ENCODE data around the gene DTX4. TPM values are rescaled to one million over a fixed set of nuclear protein-coding genes. Genes with fewer than 3 reads are reported as not detected.

DTX4 gene
- total RNA-seq, 6 donors from 2014 or later, result 33.4 to 58.7 (median 48.5) TPM

GRCh38 chr11:59173080-59173963 is 1.4 kb downstream of the DTX4 start:
- Histone ChIP-seq H3K27ac (peak overlapping the region; percentile 71 to 87 (median 82)), H3K27me3 (no peaks in the 10 kb centered on the region), H3K4me1 (peaks cover 31 to 39% (median 32%) of the 10 kb centered on the region in 4 donors), H3K36me3 (no peaks in the 10 kb centered on the region), H3K9me3 (no peaks in the 10 kb centered on the region), H3K4me3 (peak overlapping the region; percentile 29 to 89 (median 82))
- TF ChIP-seq POLR2A (IDR thresholded peaks at IDR 0.05), result peak in 1 of 4 donors; percentile 33
- TF ChIP-seq EP300 (IDR thresholded peaks at IDR 0.05), result no peak
- TF ChIP-seq POLR2AphosphoS5 (IDR thresholded peaks at IDR 0.05), result peak; percentile 6 to 48
- TF ChIP-seq CTCF (IDR thresholded peaks at IDR 0.05), result no peak
- ATAC-seq (ENCODE audit: low FRiP score in 2 of 2), result peak; percentile 27 to 61
- WGBS, 2 donors, result 10 to 36% methylated on average over 15 to 37 of the region's 37 CpGs
- DNase-seq, result peak; percentile 58 to 84

GRCh38 chr11:59173964-59174663 is 2.2 kb downstream of the DTX4 start:
- Histone ChIP-seq H3K4me3 (peak overlapping the region in 3 of 4 donors; percentile 77 to 89 (median 86)), H3K36me3 (no peaks in the 10 kb centered on the region), H3K27ac (peak overlapping the region; percentile 71 to 87 (median 82)), H3K9me3 (no peaks in the 10 kb centered on the region), H3K4me1 (peaks cover 32 to 39% (median 35%) of the 10 kb centered on the region in 4 donors), H3K27me3 (no peaks in the 10 kb centered on the region)
- TF ChIP-seq POLR2AphosphoS5 (IDR thresholded peaks at IDR 0.05), result peak; percentile 23 to 49
- TF ChIP-seq POLR2A (IDR thresholded peaks at IDR 0.05), result peak in 2 of 4 donors; percentile 10 to 45
- TF ChIP-seq CTCF (IDR thresholded peaks at IDR 0.05), result no peak
- TF ChIP-seq EP300 (IDR thresholded peaks at IDR 0.05), result peak in 1 of 4 donors; percentile 70
- DNase-seq (peak in 1 of 2 donors; percentile 86), ATAC-seq (ENCODE audit: low FRiP score in 2 of 2) (peak; percentile 5 to 81)
- 42 to 52% methylated on average over 7 of the region's 7 CpGs for WGBS, 2 donors

GRCh38 chr11:59174664-59175033 is 2.7 kb downstream of the DTX4 start:
- Histone ChIP-seq H3K27ac (peak overlapping the region; percentile 52 to 86 (median 74)), H3K4me1 (peaks cover 32 to 39% (median 35%) of the 10 kb centered on the region in 4 donors), H3K36me3 (no peaks in the 10 kb centered on the region), H3K9me3 (no peaks in the 10 kb centered on the region), H3K27me3 (no peaks in the 10 kb centered on the region), H3K4me3 (peak overlapping the region in 1 of 4 donors; percentile 77)
- 66 to 85% methylated on average over 7 of the region's 7 CpGs for WGBS, 2 donors
- ATAC-seq (ENCODE audit: low FRiP score in 2 of 2), result no peak
- TF ChIP-seq EP300 (IDR thresholded peaks at IDR 0.05) (no peak), POLR2A (IDR thresholded peaks at IDR 0.05) (no peak), CTCF (IDR thresholded peaks at IDR 0.05) (no peak), POLR2AphosphoS5 (IDR thresholded peaks at IDR 0.05) (no peak)
- DNase-seq, result no peak

- H3K27me3 ChIP-seq, result no peaks in the 10 kb centered on the region
- H3K9me3 ChIP-seq, result no peaks in the 10 kb centered on the region
- ATAC-seq (ENCODE audit: low FRiP score in 2 of 2), result no peak
- DNase-seq, result peak in 1 of 2 donors; percentile 80
- TF ChIP-seq CTCF (IDR thresholded peaks at IDR 0.05), result no peak
- H3K4me1 ChIP-seq, result peaks cover 32 to 39% (median 35%) of the 10 kb centered on the region in 4 donors
- WGBS, 2 donors, result 46 to 51% methylated on average over 4 of the region's 4 CpGs
- H3K4me3 ChIP-seq, result peak overlapping the region in 1 of 4 donors; percentile 77
- H3K27ac ChIP-seq, result peak overlapping the region; percentile 52 to 86 (median 74)
- no peaks in the 10 kb centered on the region for H3K36me3 ChIP-seq
These were observed 3.2 kb downstream of the DTX4 start for GRCh38 chr11:59175091-59175501.

Measured in upper lobe of left lung (tissue), 6 donors.